ENCODE measurements around the gene RHOJ.
"Not testable (repeated sequence)": the region's sequence is repeated elsewhere in the genome, so short reads cannot be mapped to it uniquely, and the experiment has no call there.

Gene RHOJ

GRCh38 chr14:63268771-63269170, 64.5 kb downstream of the RHOJ start:
- DNase-seq (ENCODE audit: low spot score), result no peak

- no peak for DNase-seq (ENCODE audit: low spot score)
Observed at GRCh38 chr14:63269561-63270225, 65.5 kb downstream of the RHOJ start.

GRCh38 chr14:63273129-63273528, 68.9 kb downstream of the RHOJ start:
- DNase-seq (ENCODE audit: low spot score), result no peak

- DNase-seq (ENCODE audit: low spot score), result peak; percentile 58
Observed at GRCh38 chr14:63273717-63274655, 69.7 kb downstream of the RHOJ start.

- DNase-seq (ENCODE audit: low spot score), result no peak
Observed at GRCh38 chr14:63275611-63276010, 71.4 kb downstream of the RHOJ start.

- no peak for DNase-seq (ENCODE audit: low spot score)
Observed at GRCh38 chr14:63276016-63276415, 71.8 kb downstream of the RHOJ start.

- DNase-seq (ENCODE audit: low spot score), result peak; percentile 72
Observed at GRCh38 chr14:63276492-63277342, 72.5 kb downstream of the RHOJ start.

- DNase-seq (ENCODE audit: low spot score), result no peak
Observed at GRCh38 chr14:63277591-63278183, 73.4 kb downstream of the RHOJ start.

GRCh38 chr14:63279933-63280332, 75.7 kb downstream of the RHOJ start:
- not testable (repeated sequence) for DNase-seq (ENCODE audit: low spot score)

- DNase-seq (ENCODE audit: low spot score), result no peak
Observed at GRCh38 chr14:63282997-63283883, 79.0 kb downstream of the RHOJ start.

- no peak for DNase-seq (ENCODE audit: low spot score)
Observed at GRCh38 chr14:63283884-63284248, 79.6 kb downstream of the RHOJ start.

GRCh38 chr14:63286071-63286470, 81.8 kb downstream of the RHOJ start:
- DNase-seq (ENCODE audit: low spot score), result no peak

- peak; percentile 61 for DNase-seq (ENCODE audit: low spot score)
Observed at GRCh38 chr14:63287666-63288483, 83.6 kb downstream of the RHOJ start.

GRCh38 chr14:63288853-63289252, 84.6 kb downstream of the RHOJ start:
- DNase-seq (ENCODE audit: low spot score), result no peak

- DNase-seq (ENCODE audit: low spot score), result peak; percentile 52
Observed at GRCh38 chr14:63290741-63291430, 86.6 kb downstream of the RHOJ start.

- no peak for DNase-seq (ENCODE audit: low spot score)
Observed at GRCh38 chr14:63292805-63293204, 88.6 kb downstream of the RHOJ start.

GRCh38 chr14:63295231-63295685, 91.0 kb downstream of the RHOJ start:
- DNase-seq (ENCODE audit: low spot score), result no peak

- DNase-seq (ENCODE audit: low spot score), result peak; percentile 30
Observed at GRCh38 chr14:63296060-63296563, 91.9 kb downstream of the RHOJ start.
